ENCODE results near the gene PGAP1. TPM values are rescaled to one million over a fixed set of nuclear protein-coding genes. Genes with fewer than 3 reads are reported as not detected.

PGAP1 gene, protein sequence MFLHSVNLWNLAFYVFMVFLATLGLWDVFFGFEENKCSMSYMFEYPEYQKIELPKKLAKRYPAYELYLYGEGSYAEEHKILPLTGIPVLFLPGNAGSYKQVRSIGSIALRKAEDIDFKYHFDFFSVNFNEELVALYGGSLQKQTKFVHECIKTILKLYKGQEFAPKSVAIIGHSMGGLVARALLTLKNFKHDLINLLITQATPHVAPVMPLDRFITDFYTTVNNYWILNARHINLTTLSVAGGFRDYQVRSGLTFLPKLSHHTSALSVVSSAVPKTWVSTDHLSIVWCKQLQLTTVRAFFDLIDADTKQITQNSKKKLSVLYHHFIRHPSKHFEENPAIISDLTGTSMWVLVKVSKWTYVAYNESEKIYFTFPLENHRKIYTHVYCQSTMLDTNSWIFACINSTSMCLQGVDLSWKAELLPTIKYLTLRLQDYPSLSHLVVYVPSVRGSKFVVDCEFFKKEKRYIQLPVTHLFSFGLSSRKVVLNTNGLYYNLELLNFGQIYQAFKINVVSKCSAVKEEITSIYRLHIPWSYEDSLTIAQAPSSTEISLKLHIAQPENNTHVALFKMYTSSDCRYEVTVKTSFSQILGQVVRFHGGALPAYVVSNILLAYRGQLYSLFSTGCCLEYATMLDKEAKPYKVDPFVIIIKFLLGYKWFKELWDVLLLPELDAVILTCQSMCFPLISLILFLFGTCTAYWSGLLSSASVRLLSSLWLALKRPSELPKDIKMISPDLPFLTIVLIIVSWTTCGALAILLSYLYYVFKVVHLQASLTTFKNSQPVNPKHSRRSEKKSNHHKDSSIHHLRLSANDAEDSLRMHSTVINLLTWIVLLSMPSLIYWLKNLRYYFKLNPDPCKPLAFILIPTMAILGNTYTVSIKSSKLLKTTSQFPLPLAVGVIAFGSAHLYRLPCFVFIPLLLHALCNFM
- 105 TPM for total RNA-seq

DNA sequence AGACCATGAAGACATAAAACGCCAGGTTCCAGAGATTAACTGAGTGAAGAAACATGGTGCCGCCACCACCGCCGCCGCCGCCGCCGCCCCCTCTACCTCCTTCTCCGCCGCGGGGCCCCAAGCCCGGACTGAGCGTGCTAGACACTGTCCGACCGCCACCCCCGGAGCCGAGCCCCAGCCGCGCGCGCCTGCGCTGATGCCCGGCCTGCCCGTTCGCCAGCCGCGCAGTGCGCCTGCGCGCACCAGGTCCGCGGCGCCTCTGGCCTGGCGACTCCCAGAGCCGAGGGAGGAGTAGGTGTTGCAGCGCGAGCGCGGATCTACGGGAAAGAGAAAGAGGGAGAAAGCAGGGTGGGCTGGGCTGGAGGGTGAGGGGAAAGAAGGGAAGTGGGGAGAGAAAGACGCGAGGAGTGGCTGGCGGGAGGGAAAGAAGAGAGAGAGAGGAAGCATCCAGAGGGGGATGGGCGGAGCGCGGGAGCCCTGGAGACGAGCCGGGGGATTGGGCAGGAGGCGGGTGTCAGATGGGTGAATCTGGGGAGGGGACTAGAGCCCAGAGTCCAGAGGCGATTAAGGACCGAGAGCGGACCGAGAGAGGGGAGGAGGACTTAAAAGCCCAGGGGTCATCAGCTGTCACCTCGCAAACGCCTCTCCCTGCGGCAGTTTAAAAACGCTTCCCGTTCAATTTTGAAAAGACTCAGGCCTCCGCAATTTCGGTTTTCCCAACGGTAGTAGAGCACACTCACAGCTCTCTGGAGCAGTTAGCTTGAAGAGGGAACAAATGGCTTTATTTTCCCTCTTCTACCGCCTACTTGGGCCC, at the start of gene PGAP1:
Gene PGAP1 (minus strand): TSS at position 146 of the 814 bp plus-strand sequence. CDS start 91 bp downstream, at position 55.
- DNase-seq: peak; percentile 89

DNA sequence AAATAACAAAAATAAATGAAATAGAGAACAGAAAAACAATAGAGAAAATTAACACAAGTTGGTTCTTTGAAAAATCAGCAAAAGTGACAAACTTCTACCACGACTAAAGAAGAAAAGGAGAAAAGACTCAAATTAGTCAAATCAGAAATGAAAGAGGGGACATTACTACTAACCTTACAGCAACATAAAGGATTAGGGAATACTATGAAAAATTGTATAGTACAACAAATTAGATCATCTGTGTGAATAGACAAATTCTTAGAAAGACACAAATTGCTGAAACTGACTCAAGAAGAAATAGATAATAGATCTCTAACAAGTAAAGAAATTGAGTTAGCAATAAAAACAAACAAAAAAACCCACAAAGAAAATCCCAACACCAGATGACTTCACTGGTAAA, 48.5 kb upstream of the PGAP1 start:
- no peak for DNase-seq

DNA sequence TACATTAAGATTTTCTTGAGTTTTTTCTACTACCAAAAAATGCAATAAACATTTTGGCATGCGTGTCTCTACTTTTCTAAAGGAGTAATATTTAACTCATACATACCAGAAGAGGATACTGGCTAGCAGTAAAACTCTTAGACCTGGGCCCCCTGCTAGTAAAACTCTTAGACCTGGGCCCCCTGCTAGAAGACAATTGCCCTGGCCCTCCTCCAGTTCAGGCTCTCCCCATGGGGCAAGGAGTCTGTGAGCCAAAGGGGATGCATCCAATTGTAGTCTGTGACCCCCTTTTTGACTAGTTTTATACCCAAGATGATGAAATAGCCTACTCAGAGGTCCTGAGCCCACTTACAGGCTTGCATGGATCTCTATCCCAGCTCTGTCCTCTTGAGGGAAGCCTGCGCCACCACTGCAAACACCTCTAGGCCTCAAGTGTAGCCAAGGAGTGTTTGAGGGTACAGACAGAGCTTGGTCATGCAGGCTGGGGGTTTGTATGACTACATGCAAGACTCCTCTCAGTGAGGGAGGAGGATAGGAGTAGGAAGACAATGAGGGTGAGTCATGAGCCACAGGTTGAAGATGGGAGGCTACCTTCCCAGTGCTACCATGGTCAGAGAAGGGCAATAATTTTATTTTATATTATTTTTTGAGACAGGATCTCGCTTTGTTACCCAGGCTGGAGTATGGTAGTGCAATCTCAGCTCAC, 45.2 kb upstream of the PGAP1 start:
- DNase-seq: no peak

DNA sequence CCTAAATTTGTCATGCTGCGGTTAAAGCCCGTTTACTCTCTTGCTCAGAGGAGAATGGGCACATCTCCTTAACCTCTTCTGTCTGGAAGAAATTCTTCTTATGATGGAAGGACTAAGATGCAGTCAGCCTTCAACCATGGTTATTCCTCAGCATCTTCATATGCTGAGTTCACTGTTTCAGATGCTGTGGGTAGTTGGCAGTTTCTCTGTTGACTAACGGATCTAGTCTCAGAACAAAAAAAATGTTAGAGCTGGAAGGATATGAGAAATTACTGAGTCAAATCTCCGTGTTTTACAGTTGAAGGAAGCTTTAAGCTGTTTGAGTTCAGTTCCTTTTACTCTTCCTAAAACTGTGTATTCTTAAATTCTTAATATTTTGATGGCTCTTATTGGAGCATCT, 43.6 kb upstream of the PGAP1 start:
- DNase-seq: no peak

DNA sequence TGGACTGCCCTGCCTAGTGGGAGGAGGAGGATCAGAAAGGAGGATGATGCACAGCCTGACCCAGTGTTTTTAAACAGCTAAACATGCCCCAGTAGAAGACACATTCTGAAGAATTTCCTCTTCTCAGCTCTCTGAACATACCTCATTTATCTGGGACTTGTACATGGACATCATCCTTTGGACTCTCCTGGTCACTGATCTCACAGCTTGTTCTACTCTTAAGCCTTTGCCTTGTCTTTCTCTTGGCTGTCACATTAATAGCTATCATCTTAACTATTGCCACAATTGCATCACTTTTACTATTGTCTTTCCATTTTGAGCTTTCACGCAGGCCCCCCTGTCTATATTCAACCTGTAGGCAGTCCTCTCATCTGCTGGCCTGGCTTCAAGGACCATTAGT, 42.0 kb upstream of the PGAP1 start:
- DNase-seq: no peak

DNA sequence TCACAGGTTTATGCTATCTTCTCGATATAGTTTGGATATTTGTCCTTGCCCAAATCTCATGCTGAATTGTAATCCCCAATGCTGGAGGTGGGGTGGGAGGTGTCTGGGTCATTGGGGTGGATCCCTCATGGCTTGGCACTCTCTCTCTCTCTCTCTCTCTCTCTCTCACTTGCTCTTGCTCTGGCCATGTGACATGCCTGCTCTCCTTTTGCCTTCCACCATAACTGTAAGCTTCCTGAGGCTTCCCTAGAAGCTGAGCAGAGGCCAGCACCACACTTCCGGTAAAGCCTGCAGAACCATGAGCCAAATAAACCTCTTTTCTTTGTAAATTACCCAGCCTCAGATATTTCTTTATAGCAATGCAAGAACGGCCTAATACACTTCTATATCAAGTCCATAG, 41.3 kb upstream of the PGAP1 start:
- no peak for DNase-seq

DNA sequence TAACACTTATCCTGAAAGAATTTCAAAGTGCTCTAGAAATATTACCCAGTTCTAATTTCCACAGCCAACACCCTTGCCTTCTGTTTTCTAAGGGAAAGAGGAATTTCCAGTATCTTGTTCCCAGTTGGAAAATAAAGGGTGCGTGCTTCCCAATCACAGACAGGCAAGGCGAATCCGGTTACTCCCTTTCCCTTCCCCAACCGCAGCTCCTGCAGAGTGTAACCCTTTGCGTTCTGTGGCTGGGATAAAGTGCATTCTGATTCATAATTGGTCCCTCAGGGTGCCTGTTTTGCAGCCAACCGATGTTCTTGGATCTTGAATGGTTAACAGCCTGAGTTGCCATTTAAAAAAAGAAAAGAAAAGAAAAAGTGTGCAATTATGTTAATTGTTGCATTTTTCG, 40.6 kb upstream of the PGAP1 start:
- no peak for DNase-seq

DNA sequence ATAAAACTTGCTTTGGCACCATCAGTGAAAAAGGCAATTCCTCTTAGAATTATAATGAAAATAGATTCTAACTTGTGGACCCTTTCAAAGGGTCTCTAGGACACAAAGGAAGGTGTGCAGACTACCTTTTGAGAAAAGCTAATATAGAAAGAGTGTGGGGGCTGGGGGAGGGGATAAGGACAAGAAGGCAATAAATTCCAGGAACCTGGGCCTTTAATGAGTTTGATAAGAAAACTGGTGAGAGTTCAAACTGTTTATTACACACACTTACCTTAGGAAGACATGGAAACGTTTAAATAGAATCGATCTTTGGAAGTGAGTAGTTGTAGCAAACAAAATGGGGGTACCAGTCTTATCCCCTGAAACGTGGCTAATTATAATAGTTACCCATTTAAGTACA, 39.6 kb upstream of the PGAP1 start:
- DNase-seq: no peak

DNA sequence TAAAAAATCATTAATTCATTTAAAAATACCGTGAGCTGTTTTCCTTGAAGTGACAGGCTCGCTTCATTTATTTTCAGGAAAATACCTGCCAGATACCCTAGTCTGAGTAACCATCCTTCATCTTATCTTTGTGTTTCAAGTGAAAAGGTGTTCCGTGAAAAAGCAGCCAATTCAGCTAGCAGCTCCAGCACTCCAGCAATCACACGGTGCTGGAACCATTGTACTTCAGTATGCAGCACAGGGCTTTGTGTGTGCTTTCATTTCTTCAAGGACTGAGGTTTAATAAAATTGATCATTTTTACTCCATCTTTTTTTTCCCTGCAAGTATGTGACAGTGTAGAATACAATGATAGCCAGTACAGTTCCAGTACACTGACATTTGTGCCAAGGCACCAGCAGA, 39.1 kb upstream of the PGAP1 start:
- DNase-seq: no peak

DNA sequence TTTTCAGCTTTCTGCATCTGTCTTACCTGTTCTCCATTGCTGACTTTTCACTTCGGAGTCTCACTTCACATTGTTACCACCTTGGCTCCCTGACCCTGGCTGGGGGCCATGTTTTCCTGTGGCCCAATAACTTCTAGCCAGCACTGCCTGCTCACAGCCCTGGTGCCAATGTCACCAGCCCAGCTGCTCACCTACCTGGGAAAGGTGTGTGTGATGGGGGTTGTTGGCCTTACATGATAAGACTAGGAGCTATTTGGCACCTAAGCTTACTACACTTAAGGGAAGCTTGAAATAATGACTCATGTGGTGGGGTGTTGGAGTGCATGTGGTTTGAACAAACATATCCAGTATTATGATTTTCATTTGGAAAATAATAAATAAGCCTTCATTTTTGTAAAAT, 37.5 kb upstream of the PGAP1 start:
- DNase-seq: no peak

DNA sequence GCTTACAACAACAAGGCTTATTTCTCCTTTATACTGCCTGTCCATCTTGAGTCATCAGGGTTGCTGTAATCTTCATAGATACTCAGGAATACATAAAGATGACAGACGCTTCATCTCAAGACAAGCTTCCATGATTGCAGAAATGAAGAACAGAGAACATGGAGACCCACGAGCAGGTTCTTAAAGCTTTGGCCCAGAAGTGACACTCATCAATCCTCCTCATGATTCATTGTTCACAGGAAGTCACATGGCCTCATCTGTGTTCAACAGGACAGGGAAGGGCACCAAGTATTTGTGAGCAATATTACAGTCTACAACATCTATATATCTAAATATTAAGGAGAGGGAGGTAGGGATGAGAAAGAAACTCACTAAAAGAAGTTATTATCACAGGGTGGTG, 36.5 kb upstream of the PGAP1 start:
- no peak for DNase-seq

DNA sequence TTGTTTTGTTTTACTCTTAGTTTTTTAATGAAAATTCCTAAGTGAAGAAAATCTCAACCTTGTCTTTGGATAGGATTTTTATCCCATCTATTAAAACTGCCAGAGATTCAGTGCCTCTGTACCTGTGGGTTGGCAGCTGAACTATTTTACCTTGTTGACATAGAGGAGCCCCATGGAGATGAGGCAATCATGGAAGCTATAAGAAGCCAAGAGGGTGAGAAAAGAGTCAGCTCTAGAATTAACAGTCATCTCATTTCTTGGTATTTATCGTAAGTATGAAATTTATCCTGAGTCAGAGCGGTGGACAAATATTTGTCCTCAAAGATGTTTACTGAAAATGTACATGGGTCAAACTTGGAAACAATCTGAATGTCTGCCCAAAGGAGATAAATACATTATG, 35.8 kb upstream of the PGAP1 start:
- DNase-seq: no peak

DNA sequence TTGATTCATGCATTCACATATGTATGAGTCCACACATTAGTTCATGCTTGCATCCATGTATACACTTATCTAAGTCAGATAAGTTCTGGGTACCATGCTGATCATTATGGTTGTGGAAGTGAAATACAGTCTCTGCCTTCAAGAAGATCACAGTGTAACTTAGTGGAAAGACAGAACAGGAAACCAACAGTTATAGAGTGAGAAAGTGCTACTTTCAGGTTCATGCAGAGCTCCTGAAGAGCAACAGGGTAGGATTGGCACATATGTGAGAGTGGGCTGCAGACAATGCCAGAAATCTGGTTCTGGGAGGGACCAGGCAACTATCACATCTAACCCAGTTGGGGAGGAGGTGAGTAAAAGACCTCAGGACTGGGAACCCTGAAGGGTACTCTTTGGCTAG, 35.4 kb upstream of the PGAP1 start:
- no peak for DNase-seq

DNA sequence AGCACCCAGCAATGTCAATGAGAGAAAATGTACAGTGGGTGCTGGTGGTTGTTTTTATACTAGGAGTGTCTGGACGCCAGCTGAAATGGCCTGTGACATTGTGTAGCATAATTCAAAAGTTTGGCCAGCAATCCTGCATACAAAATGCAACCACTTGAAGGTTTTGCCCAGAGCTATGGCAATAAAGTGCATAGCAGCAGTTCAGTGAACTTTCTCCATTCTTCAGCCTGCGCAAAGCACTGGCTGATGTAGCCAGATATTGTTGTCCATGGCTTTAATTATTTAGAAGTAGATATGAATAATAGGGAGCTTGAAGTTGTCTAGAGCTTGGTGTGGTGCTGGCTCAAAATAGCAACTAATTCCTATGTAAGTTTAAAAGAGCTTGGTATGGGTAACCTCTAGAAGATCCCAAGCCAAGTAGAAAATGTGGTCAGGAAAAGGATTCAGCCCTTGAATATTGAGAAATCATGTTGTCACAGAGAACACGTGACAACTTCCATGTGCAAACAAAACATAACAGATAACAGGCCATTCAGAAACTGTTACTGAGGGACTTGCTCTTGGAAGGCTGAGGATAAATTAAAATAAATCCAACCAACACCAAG, 33.3 kb upstream of the PGAP1 start:
- DNase-seq: no peak

DNA sequence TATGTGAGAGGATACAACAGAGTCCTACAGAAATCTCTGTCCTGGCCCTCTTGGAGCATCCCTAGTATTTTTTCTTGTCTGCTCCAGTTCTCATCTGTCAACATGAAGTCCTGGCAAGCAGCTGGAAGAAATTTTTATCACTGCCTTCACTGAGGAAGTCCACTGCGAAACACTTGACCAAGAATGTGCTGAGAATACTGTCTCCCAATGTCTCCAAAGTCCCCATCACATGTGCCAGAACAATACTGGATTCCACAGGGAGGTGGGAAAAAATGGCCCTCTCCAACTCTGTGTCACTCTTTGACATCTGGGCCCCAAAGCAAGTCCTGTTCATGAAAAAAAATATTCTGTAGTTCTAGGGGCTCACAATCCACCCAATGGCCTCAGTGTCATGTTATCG, 32.8 kb upstream of the PGAP1 start:
- no peak for DNase-seq

DNA sequence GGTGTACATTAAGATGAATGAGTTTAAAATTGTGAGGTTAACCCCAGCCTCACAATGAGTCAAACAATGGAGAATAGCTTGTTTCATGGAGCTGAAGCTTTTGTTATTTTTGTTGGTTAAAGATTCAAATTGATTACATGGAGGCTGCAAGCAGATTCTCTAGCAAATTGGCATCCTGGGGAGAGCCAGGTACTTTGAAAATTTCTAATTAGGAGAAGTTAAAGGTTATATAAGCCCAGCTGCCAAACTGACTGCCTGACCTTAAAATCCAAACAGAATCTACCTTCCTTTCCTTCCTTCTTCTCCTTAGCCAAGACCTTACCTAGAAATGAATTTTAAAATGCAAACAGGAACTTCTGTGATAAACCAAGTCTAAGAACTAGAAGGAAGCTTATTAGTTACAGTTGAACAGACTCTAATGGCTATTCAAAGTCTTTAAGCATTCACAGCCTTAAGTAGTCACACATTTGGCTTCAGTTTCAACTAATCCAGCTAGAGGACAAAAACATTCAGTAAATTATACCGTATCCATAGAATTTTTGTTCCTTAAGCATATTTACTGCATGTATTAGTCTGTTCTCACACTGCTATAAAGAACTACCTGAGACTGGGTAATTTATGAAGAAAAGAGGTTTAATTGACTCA, 31.5 kb upstream of the PGAP1 start:
- no peak for DNase-seq

DNA sequence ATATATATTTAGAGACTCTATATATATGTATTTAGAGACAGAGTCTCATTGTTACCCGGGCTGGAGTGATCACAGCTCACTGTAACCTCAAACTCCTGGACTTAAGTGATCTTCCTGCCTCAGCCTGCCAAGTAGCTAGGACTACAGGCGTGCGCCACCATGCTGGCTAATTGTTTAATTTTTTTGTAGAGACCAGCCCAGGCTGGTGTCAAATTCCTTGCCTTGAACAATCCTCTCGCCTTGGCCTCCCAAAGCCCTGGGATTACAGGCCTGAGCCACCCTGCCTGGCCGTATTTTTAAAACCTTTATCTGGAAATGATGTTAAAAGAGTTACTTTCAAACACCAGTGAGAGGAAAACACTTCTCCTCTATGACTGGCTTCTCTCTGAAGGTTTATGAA, 30.9 kb upstream of the PGAP1 start:
- no peak for DNase-seq

DNA sequence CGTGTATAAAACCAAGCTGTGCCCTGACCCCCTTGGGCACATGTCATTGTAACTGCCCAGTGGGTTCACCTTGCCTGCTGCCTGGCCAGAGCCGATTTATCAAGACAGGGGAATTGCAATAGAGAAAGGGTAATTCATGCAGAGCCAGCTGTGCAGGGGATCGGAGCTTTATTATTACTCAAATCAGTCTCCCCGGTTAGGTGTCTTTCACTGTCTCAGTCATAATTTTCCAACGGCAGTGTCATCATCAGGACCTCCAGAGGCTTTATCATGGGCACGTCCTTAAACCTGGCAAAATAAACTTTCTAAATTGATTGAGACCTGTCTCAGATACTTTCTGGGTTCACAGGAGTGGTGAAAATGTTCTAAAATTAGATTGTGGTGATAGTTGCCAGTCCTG, 29.6 kb upstream of the PGAP1 start:
- no peak for DNase-seq

DNA sequence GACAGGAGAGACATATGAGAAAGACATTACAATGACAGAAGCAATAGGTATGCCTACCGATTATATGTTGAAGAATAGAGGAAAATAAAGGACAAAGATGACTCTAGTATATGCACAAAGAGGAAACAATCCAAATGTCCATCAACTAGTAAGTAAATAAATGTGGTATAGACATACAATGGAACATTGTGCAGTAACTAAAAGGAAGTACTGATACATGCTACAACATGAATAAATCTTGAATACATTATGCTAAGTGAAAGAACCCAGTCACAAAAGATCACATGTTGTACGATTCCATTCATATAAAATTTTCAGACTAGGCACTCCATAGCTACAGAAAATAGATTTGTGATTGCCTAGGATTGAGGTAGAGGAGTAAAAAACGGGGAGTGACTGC, 28.5 kb upstream of the PGAP1 start:
- DNase-seq: no peak

DNA sequence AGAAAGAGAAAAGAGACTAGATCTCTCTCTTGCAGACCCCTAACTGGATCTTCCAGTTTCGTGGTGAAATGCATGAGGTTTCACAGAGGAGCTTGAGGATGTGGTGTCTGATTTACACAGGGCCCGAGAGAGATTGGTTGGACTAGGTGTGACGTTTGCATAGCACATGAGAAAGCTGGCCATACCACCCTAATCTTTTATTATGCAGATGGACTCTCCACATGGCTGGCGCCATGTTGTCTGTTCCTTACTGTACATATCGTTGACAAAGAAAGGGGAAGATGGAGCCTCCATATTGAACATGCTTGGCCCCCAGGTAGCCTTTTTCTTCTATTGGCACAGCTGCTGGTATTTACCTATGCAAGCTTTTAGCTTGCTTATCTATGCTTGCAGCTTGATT, 27.5 kb upstream of the PGAP1 start:
- DNase-seq: no peak

DNA sequence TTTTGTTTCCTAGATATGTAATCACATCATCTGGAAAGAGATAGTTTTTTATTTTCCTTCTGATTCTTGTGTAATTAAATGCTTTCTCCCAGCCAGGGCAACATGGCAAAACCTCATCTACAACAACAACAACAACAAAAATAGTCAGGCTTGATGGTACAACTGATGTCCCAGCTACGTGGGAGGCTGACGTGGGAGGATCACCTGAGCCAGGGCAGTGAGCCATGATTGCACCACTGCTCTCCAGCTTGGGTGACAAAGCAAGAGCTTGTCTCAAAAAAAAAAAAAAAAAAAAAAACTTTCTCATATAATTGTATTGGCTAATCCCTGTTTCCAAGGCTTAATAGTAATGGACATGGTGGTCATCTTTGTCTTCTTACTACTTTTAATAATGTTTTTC, 26.4 kb upstream of the PGAP1 start:
- no peak for DNase-seq

All from occipital lobe (tissue), 2 donors.